Spinal cord (tissue), 10 donors: ENCODE measurements around the gene S100P. TPM values are rescaled to one million over a fixed set of nuclear protein-coding genes. Genes with fewer than 3 reads are reported as not detected.

ENCODE experiments used
- DNase-seq, 6 donors: peaks; one replicate each; pipeline versions ENCODE4 v3.0.0 to v3.0.0-alpha.2; 2013 to 2015; ENCODE audit warnings: low spot score in 6 of 6, low read depth in 4 of 6
- H3K27ac ChIP-seq: one replicate; pipeline ENCODE4 v1.5.1; 2013; ENCODE audit warnings: low read depth, low read length, control low read depth
- H3K27me3 ChIP-seq: one replicate; pipeline ENCODE4 v1.6.1; 2013; ENCODE audit warnings: low read length; ENCODE audit not compliant: control insufficient read depth, insufficient read depth
- H3K36me3 ChIP-seq: one replicate; pipeline ENCODE4 v1.6.1; 2013; ENCODE audit warnings: low read length; ENCODE audit not compliant: control insufficient read depth, insufficient read depth
- H3K4me1 ChIP-seq: one replicate; pipeline ENCODE4 v1.6.1; 2013; ENCODE audit warnings: low read length; ENCODE audit not compliant: control insufficient read depth, insufficient read depth
- H3K4me3 ChIP-seq: one replicate; pipeline ENCODE4 v1.5.1; 2013; ENCODE audit warnings: low read depth, low read length, control low read depth
- H3K9me3 ChIP-seq: one replicate; pipeline ENCODE4 v1.6.1; 2013; ENCODE audit warnings: low read length; ENCODE audit not compliant: control insufficient read depth, insufficient read depth
- WGBS: methylation state at CpG from one replicate; pipeline ENCODE4 v1.1.5; 2013; ENCODE audit warnings: missing lambda C conversion rate; ENCODE audit not compliant: insufficient coverage; 5-methylcytosine and 5-hydroxymethylcytosine counted together
- polyA plus RNA-seq, 2 donors: library from polyadenylated mRNA; unstranded; fragments of 120-200 nt; gene quantifications; one replicate each; pipeline ENCODE4 v1.2.1, GENCODE V29; 2013; ENCODE audit not compliant: insufficient read length in 2 of 2
- total RNA-seq, 2 donors: library from RNA; depleted of rRNA in 1 of 2; stranded (reverse); fragments of 120-200 nt in 1 of 2; fragments of >200 nt in 1 of 2; gene quantifications; one replicate each; pipeline versions ENCODE4 v1.2.3 to v1.2.4, GENCODE V29; 2013 to 2014
- donor health status: healthy.

S100P gene
- total and polyA plus RNA-seq, 4 donors: 0.60 to 6.9 (median 3.0) TPM

GRCh38 chr4:6705646-6706045 is 12.0 kb downstream of the S100P start:
- WGBS: no CpG with 5 or more reads among the region's 2 CpGs
- H3K4me3 ChIP-seq: no peak overlapping the region

GRCh38 chr4:6706173-6706572 is 12.5 kb downstream of the S100P start:
- peaks cover 10% of the 10 kb centered on the region for H3K4me1 ChIP-seq

More at GRCh38 chr4:6705646-6706045, 12.0 kb downstream of the S100P start:
- Histone ChIP-seq H3K4me1 (peaks cover 10% of the 10 kb centered on the region), H3K36me3 (peaks cover 12% of the 10 kb centered on the region), H3K9me3 (peaks cover 7% of the 10 kb centered on the region), H3K27ac (no peak overlapping the region), H3K27me3 (no peaks in the 10 kb centered on the region)
- DNase-seq: no peak

GRCh38 chr4:6709230-6710114 is 15.8 kb downstream of the S100P start, which contains the start of gene MRFAP1L1:
TSS of gene MRFAP1L1 (minus strand) at chr4:6709865. CDS start at chr4:6709629, 236 bp downstream.
- 0% methylated on average over 67 of the region's 72 CpGs for WGBS
- Histone ChIP-seq H3K4me3 (peak within 1 kb of the TSS; percentile 95), H3K4me1 (peaks cover 10% of the 10 kb centered on the region), H3K27me3 (no peaks in the 10 kb centered on the region), H3K36me3 (no peaks in the 10 kb centered on the region), H3K27ac (peak within 1 kb of the TSS; percentile 91), H3K9me3 (no peaks in the 10 kb centered on the region)
- DNase-seq: peak; percentile 92 to 99 (median 96)

More at GRCh38 chr4:6706173-6706572, 12.5 kb downstream of the S100P start:
- H3K27me3 ChIP-seq: no peaks in the 10 kb centered on the region
- WGBS: no CpG with 5 or more reads among the region's 5 CpGs
- no peak overlapping the region for H3K27ac ChIP-seq
- peaks cover 12% of the 10 kb centered on the region for H3K36me3 ChIP-seq
- peaks cover 7% of the 10 kb centered on the region for H3K9me3 ChIP-seq
- DNase-seq: no peak
- no peak overlapping the region for H3K4me3 ChIP-seq

- 11% methylated on average over 5 of the region's 6 CpGs for WGBS
- DNase-seq: peak in 1 of 6 donors; percentile 16
These were observed 16.6 kb downstream of the S100P start for GRCh38 chr4:6710282-6710681.

DNA sequence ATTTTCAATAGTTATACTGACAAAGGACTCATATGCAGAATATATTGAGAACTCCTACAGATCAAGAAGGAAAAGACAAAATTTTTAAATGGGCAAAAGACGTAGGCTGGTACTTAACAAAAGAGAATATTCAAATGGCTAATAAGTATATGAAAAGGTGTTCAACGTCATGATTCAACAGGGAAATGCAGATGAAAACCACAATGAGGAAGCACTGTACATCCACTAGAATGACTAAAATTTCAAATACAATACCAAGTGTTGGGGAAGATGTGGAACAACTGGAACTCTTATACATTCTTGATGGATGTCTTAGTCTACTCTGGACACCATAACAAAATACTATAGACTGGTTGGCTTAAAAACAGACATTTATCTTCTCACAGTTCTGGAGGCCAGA is 17.3 kb downstream of the S100P start:
- no peaks in the 10 kb centered on the region for H3K36me3 ChIP-seq
- WGBS: no CpG with 5 or more reads among the region's 2 CpGs
- H3K27me3 ChIP-seq: no peaks in the 10 kb centered on the region
- H3K27ac ChIP-seq: no peak overlapping the region
- H3K9me3 ChIP-seq: no peaks in the 10 kb centered on the region
- DNase-seq: no peak
- peaks cover 10% of the 10 kb centered on the region for H3K4me1 ChIP-seq
- H3K4me3 ChIP-seq: no peak overlapping the region

More at GRCh38 chr4:6710282-6710681, 16.6 kb downstream of the S100P start:
- H3K4me1 ChIP-seq: peaks cover 10% of the 10 kb centered on the region
- peak overlapping the region; percentile 91 for H3K27ac ChIP-seq
- no peaks in the 10 kb centered on the region for H3K9me3 ChIP-seq
- no peaks in the 10 kb centered on the region for H3K36me3 ChIP-seq
- H3K27me3 ChIP-seq: no peaks in the 10 kb centered on the region
- H3K4me3 ChIP-seq: peak overlapping the region; percentile 95

GRCh38 chr4:6714954-6715353 is 21.3 kb downstream of the S100P start:
- Histone ChIP-seq H3K9me3 (no peaks in the 10 kb centered on the region), H3K27ac (no peak overlapping the region), H3K4me1 (peaks cover 15% of the 10 kb centered on the region), H3K4me3 (no peak overlapping the region), H3K36me3 (peaks cover 8% of the 10 kb centered on the region), H3K27me3 (no peaks in the 10 kb centered on the region)
- DNase-seq: no peak
- WGBS: 83% methylated on average over 1 of the region's 1 CpG

- WGBS: 1% methylated on average over 5 of the region's 9 CpGs
These were observed 22.0 kb downstream of the S100P start for GRCh38 chr4:6715704-6716017.

DNA sequence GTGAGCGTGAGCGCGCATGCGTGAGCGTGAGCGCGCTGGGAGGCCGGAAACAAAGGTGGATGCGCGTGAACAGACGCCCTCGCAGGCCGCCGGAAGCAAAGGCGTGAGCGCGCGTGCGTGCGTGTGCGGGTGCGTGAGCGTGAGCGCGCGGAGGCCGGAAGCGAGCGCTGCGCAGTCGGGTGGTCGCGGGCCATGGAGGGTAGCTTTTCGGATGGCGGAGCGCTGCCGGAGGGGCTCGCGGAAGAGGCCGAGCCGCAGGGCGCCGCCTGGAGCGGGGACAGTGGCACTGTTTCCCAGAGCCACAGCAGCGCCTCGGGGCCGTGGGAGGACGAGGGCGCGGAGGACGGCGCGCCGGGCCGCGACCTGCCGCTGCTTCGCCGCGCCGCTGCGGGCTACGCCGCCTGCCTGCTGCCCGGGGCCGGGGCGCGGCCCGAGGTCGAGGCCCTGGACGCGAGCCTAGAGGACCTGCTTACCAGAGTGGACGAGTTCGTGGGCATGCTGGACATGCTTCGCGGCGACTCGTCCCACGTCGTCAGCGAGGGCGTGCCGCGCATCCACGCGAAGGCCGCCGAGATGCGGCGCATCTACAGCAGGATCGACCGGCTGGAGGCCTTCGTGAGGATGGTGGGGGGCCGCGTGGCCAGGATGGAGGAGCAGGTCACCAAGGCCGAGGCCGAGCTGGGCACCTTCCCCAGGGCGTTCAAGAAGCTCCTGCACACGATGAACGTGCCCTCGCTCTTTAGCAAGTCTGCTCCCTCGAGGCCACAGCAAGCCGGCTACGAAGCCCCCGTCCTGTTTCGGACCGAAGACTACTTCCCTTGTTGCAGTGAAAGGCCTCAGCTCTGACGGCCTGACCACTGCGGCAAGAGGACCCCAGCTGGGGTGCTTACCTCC is 22.6 kb downstream of the S100P start, which contains the start of gene BLOC1S4:
BLOC1S4 (plus strand) TSS at position 157 of the 894 bp plus-strand sequence; CDS start at position 193, 36 bp downstream.
- Histone ChIP-seq H3K4me3 (peak within 1 kb of the TSS; percentile 75), H3K27me3 (no peaks in the 10 kb centered on the region), H3K4me1 (peaks cover 21% of the 10 kb centered on the region), H3K27ac (peak within 1 kb of the TSS; percentile 84), H3K9me3 (no peaks in the 10 kb centered on the region), H3K36me3 (peaks cover 8% of the 10 kb centered on the region)
- peak; percentile 87 to 98 (median 90) for DNase-seq
- under 1% methylated on average over 107 of the region's 109 CpGs for WGBS

More at GRCh38 chr4:6715704-6716017, 22.0 kb downstream of the S100P start:
- peak overlapping the region; percentile 84 for H3K27ac ChIP-seq
- H3K4me3 ChIP-seq: peak overlapping the region; percentile 75
- peaks cover 8% of the 10 kb centered on the region for H3K36me3 ChIP-seq
- H3K9me3 ChIP-seq: no peaks in the 10 kb centered on the region
- peaks cover 18% of the 10 kb centered on the region for H3K4me1 ChIP-seq
- H3K27me3 ChIP-seq: no peaks in the 10 kb centered on the region
- DNase-seq: no peak

GRCh38 chr4:6716958-6717655 is 23.4 kb downstream of the S100P start:
- H3K4me3 ChIP-seq: peak overlapping the region; percentile 75
- no peaks in the 10 kb centered on the region for H3K9me3 ChIP-seq
- H3K27ac ChIP-seq: peak overlapping the region; percentile 84
- DNase-seq: no peak
- H3K36me3 ChIP-seq: peaks cover 8% of the 10 kb centered on the region
- H3K27me3 ChIP-seq: no peaks in the 10 kb centered on the region
- H3K4me1 ChIP-seq: peaks cover 21% of the 10 kb centered on the region
- 23% methylated on average over 2 of the region's 7 CpGs for WGBS
